Measurements from ENCODE around the gene HOXD3.

HOXD3 gene

DNA sequence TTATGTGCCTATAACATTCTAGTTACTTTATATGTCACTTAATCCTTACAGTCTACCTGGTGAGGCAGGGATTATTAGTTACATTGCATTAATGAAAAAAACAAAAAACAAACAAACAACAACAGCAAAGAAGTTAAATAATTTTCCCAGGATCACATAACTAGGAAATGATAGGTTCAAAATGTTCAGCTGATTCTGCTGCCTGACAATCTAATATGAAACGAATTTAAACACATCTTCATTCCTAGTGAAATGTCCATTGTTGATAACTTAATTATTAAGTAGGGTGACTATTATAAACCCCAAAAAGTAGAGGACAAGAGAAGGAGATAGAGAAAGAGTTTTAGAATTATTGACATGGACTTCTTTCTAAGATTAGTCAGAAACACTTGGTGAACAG is 54.0 kb downstream of the HOXD3 start:
- no peak for TF ChIP-seq MYC (IDR thresholded peaks at IDR 0.05; ENCODE audit: low read depth, low read length)
- TF ChIP-seq, protein P1, sequence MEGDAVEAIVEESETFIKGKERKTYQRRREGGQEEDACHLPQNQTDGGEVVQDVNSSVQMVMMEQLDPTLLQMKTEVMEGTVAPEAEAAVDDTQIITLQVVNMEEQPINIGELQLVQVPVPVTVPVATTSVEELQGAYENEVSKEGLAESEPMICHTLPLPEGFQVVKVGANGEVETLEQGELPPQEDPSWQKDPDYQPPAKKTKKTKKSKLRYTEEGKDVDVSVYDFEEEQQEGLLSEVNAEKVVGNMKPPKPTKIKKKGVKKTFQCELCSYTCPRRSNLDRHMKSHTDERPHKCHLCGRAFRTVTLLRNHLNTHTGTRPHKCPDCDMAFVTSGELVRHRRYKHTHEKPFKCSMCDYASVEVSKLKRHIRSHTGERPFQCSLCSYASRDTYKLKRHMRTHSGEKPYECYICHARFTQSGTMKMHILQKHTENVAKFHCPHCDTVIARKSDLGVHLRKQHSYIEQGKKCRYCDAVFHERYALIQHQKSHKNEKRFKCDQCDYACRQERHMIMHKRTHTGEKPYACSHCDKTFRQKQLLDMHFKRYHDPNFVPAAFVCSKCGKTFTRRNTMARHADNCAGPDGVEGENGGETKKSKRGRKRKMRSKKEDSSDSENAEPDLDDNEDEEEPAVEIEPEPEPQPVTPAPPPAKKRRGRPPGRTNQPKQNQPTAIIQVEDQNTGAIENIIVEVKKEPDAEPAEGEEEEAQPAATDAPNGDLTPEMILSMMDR (IDR thresholded peaks at IDR 0.05; ENCODE audit: low read depth, low read length) = no peak
- TF ChIP-seq POLR2A (IDR thresholded peaks at IDR 0.05; ENCODE audit: extremely low read depth, insufficient read length) = no peak
- TF ChIP-seq, protein P2, sequence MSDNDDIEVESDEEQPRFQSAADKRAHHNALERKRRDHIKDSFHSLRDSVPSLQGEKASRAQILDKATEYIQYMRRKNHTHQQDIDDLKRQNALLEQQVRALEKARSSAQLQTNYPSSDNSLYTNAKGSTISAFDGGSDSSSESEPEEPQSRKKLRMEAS (IDR thresholded peaks at IDR 0.05; ENCODE audit: low read depth, low read length) = no peak
- no peak for DNase-seq (ENCODE audit: low read depth)
- H3K4me3 ChIP-seq (ENCODE audit: low read depth, low read length) = no peak overlapping the region

GRCh38 chr2:176212276-176212675 is 55.2 kb downstream of the HOXD3 start:
- no peak for DNase-seq (ENCODE audit: low read depth)
- TF ChIP-seq MYC (IDR thresholded peaks at IDR 0.05; ENCODE audit: low read depth, low read length) (no peak), POLR2A (IDR thresholded peaks at IDR 0.05; ENCODE audit: extremely low read depth, insufficient read length) (no peak)
- TF ChIP-seq, protein P1 (IDR thresholded peaks at IDR 0.05; ENCODE audit: low read depth, low read length) = no peak
- TF ChIP-seq, protein P2 (IDR thresholded peaks at IDR 0.05; ENCODE audit: low read depth, low read length) = no peak

DNA sequence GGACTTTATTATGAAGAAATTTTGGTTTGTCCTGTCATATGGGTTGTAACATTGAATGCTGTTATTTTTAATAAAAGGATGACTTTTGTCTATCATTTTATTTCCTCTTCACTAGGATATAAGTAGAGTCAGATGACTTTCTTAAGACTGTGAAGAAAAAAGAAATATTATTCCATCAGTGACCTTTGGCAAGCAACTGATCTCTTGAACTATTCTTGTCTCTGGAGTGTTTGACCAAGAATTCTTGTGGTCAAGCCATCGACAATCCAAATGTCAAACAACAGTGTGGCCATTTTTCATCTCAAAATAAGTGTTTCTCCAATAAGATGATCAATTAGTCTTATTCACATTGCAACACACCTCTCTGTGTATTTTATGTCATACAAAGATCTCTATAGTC is 56.3 kb downstream of the HOXD3 start:
- TF ChIP-seq, protein P1 (IDR thresholded peaks at IDR 0.05; ENCODE audit: low read depth, low read length) = no peak
- TF ChIP-seq, protein P2 (IDR thresholded peaks at IDR 0.05; ENCODE audit: low read depth, low read length) = no peak
- TF ChIP-seq POLR2A (IDR thresholded peaks at IDR 0.05; ENCODE audit: extremely low read depth, insufficient read length) (no peak), MYC (IDR thresholded peaks at IDR 0.05; ENCODE audit: low read depth, low read length) (no peak)
- no peak for DNase-seq (ENCODE audit: low read depth)
- H3K4me3 ChIP-seq (ENCODE audit: low read depth, low read length) = no peak overlapping the region

More at GRCh38 chr2:176212276-176212675, 55.2 kb downstream of the HOXD3 start:
- H3K4me3 ChIP-seq (ENCODE audit: low read depth, low read length) = no peak overlapping the region
